AG09319 (cell line): ENCODE data around the gene KLF3.
"Not testable (repeated sequence)": the region's sequence is repeated elsewhere in the genome, so short reads cannot be mapped to it uniquely, and the experiment has no call there.

Experiments used
- DNase-seq: peaks from one replicate; pipeline ENCODE4 v3.0.0-alpha.2; 2010; ENCODE audit warnings: low read depth; ENCODE audit errors: extremely low read depth
- CTCF ChIP-seq: IDR thresholded peaks from 2 replicates; pipeline ENCODE4 v1.5.1; 2011; ENCODE audit warnings: low read depth, mild to moderate bottlenecking, inconsistent platforms, low read length, moderate library complexity

The KLF3 gene

GRCh38 chr4:38621028-38621684, 42.8 kb upstream of the KLF3 start:
- peak; percentile 73 for DNase-seq
- no peak for TF ChIP-seq CTCF

GRCh38 chr4:38621831-38622230, 42.2 kb upstream of the KLF3 start:
- TF ChIP-seq CTCF: no peak
- no peak for DNase-seq

GRCh38 chr4:38622340-38622739, 41.7 kb upstream of the KLF3 start:
- not testable (repeated sequence) for DNase-seq

GRCh38 chr4:38623260-38623659, 40.7 kb upstream of the KLF3 start:
- DNase-seq: no peak
- TF ChIP-seq CTCF: no peak

GRCh38 chr4:38624311-38624710, 39.7 kb upstream of the KLF3 start:
- no peak for TF ChIP-seq CTCF
- no peak for DNase-seq

GRCh38 chr4:38625508-38625907, 38.5 kb upstream of the KLF3 start:
- DNase-seq: no peak
- TF ChIP-seq CTCF: no peak

GRCh38 chr4:38626901-38627444, 37.0 kb upstream of the KLF3 start:
- DNase-seq: not testable (repeated sequence)

- DNase-seq: no peak
- TF ChIP-seq CTCF: no peak
Measured at GRCh38 chr4:38630519-38630918, 33.5 kb upstream of the KLF3 start.
